NB4 (cell line): ENCODE data around the gene EFCAB10.

Experiments used
- CTCF ChIP-seq: IDR thresholded peaks from one replicate; pipeline ENCODE4 v1.5.1; 2012; ENCODE audit warnings: low read depth, low read length
- MAX ChIP-seq: IDR thresholded peaks from 2 replicates; pipeline ENCODE4 v1.6.1; 2011; ENCODE audit warnings: low read depth, low read length
- MYC ChIP-seq: IDR thresholded peaks from 2 replicates; pipeline ENCODE4 v1.6.1; 2011; ENCODE audit warnings: low read depth, low read length
- POLR2A ChIP-seq: IDR thresholded peaks from 2 replicates; pipeline ENCODE4 v1.6.1; 2011; ENCODE audit warnings: mild to moderate bottlenecking; ENCODE audit not compliant: insufficient read length; ENCODE audit errors: extremely low read depth

- TF ChIP-seq CTCF: no peak
- no peak for TF ChIP-seq POLR2A
- no peak for TF ChIP-seq MYC
- TF ChIP-seq MAX: no peak
Measured at GRCh38 chr7:105625986-105626385, 44.7 kb upstream of the EFCAB10 start.
